MM.1S (cell line): ENCODE results near the gene SDE2.
"Not testable (repeated sequence)": the region's sequence is repeated elsewhere in the genome, so short reads cannot be mapped to it uniquely, and the experiment has no call there.

ENCODE experiments used
- DNase-seq: peaks from one replicate; pipeline ENCODE4 v3.0.0-alpha.2; 2015
- H2AFZ ChIP-seq: fragments of 300-600 bp; sonication (generic); 2 replicates; pipeline ENCODE4 v1.6.0; 2016; ENCODE audit warnings: antibody characterized with exemption, low read length
- H3F3A ChIP-seq: fragments of 300-600 bp; sonication (generic); 2 replicates; pipeline ENCODE4 v1.6.1; 2016; ENCODE audit warnings: mild to moderate bottlenecking, antibody characterized with exemption, low read length, moderate library complexity, mixed read lengths; ENCODE audit not compliant: insufficient read depth
- H3K27ac ChIP-seq: fragments of 300-600 bp; sonication (generic); 2 replicates; pipeline ENCODE4 v1.5.1; 2016; ENCODE audit warnings: mild to moderate bottlenecking, low read length
- H3K27me3 ChIP-seq: fragments of 300-600 bp; sonication (generic); replicated peaks from 2 replicates; pipeline ENCODE4 v1.6.0; 2016; ENCODE audit warnings: low read length; ENCODE audit not compliant: insufficient read depth
- H3K36me3 ChIP-seq: fragments of 300-600 bp; sonication (generic); replicated peaks from 2 replicates; pipeline ENCODE4 v1.6.1; 2016; ENCODE audit warnings: mild to moderate bottlenecking, low read length, mixed read lengths; ENCODE audit not compliant: insufficient read depth
- H3K4me1 ChIP-seq: fragments of 300-600 bp; sonication (generic); 2 replicates; pipeline ENCODE4 v1.6.1; 2016; ENCODE audit warnings: low read length, mixed read lengths
- H3K4me2 ChIP-seq: fragments of 300-600 bp; sonication (generic); 2 replicates; pipeline ENCODE4 v1.6.0; 2016; ENCODE audit warnings: low read depth, low read length
- H3K4me3 ChIP-seq: fragments of 300-600 bp; sonication (generic); 2 replicates; pipeline ENCODE4 v1.5.1; 2016; ENCODE audit warnings: low read length, mixed read lengths
- H3K79me2 ChIP-seq: fragments of 300-600 bp; sonication (generic); 2 replicates; pipeline ENCODE4 v1.6.1; 2016; ENCODE audit warnings: mixed run types, low read length, mixed read lengths
- H3K9ac ChIP-seq: fragments of 300-600 bp; sonication (generic); 2 replicates; pipeline ENCODE4 v1.6.1; 2016; ENCODE audit warnings: low read length, mixed read lengths
- H3K9me2 ChIP-seq: fragments of 300-600 bp; sonication (generic); replicated peaks from 2 replicates; pipeline ENCODE4 v1.6.1; 2016; ENCODE audit warnings: mild to moderate bottlenecking, low read length, mixed read lengths; ENCODE audit not compliant: insufficient read depth
- H3K9me3 ChIP-seq: fragments of 300-600 bp; sonication (generic); replicated peaks from 2 replicates; pipeline ENCODE4 v1.6.1; 2016; ENCODE audit warnings: mild to moderate bottlenecking, low read length, mixed read lengths; ENCODE audit not compliant: insufficient read depth
- H4K20me1 ChIP-seq: fragments of 300-600 bp; sonication (generic); 2 replicates; pipeline ENCODE4 v1.6.1; 2016; ENCODE audit warnings: mild to moderate bottlenecking, low read length, moderate library complexity, mixed read lengths; ENCODE audit not compliant: insufficient read depth
- CTCF ChIP-seq: fragments of 300-600 bp; sonication (generic); IDR thresholded peaks from 2 replicates; pipeline ENCODE4 v1.5.1; 2016; ENCODE audit warnings: antibody characterized with exemption, low read length, mixed read lengths
- EZH2 ChIP-seq: fragments of 300-600 bp; sonication (generic); optimal IDR thresholded peaks from 2 replicates; pipeline ENCODE3; 2017; ENCODE audit warnings: low read depth, mild to moderate bottlenecking, antibody characterized with exemption, low read length, mixed read lengths
- EZH2phosphoT487 ChIP-seq: fragments of 300-600 bp; sonication (generic); IDR thresholded peaks from 2 replicates; pipeline ENCODE4 v1.6.1; 2018; ENCODE audit warnings: antibody characterized with exemption, low read length

Gene SDE2

DNA sequence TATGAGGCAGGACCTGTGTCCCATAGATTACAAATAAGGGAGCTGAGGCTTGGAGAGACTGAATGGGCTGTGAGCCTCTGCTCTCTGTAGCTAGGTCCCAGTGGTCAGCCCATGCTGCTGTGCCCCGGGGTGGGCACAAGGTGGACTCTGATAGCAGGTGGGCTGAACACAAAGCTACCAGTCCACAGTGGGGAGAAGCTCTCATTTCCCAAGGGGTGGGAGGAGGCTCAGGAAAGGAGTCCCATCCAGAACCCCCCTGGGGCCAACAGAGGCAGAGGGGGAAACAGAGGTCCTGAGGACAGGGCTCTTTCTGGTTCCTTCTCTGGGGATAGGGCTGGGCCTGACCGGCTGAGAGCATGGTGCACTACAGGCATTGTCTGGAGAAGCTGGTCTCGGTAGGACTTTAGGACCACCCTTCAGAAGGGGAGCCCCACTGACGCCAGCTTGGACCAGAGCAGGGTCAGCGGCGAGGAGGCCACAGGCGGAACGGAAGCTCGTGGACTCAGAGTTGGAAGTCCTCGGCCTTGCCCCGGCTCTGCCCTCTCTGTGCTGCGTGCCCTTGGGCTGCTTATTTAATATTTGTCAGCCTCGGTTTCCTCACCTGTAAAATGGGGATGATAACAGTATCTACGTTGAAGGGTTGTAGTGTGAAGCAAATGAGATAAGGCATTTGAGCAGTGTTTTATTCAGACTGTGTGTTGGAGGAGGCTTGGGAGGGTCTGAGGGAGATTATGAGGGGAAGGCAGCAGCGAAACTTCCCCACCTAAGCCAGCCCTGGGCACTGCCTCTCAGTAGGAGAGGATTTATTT, 26.6 kb downstream of the SDE2 start:
- Histone ChIP-seq H3K9me2 (no peaks in the 10 kb centered on the region), H3K4me2 (no peak overlapping the region), H3K27ac (no peak overlapping the region), H3K9me3 (no peaks in the 10 kb centered on the region), H2AFZ (no peak overlapping the region), H3K4me1 (no peaks in the 10 kb centered on the region), H3F3A (no peaks in the 10 kb centered on the region; the same call in 1 of the 2 replicates), H3K4me3 (no peak overlapping the region), H3K9ac (no peak overlapping the region), H3K79me2 (no peaks in the 10 kb centered on the region), H4K20me1 (no peaks in the 10 kb centered on the region), H3K27me3 (no peaks in the 10 kb centered on the region), H3K36me3 (no peaks in the 10 kb centered on the region)
- no peak for DNase-seq
- TF ChIP-seq EZH2phosphoT487 (no peak), CTCF (no peak), EZH2 (no peak)

DNA sequence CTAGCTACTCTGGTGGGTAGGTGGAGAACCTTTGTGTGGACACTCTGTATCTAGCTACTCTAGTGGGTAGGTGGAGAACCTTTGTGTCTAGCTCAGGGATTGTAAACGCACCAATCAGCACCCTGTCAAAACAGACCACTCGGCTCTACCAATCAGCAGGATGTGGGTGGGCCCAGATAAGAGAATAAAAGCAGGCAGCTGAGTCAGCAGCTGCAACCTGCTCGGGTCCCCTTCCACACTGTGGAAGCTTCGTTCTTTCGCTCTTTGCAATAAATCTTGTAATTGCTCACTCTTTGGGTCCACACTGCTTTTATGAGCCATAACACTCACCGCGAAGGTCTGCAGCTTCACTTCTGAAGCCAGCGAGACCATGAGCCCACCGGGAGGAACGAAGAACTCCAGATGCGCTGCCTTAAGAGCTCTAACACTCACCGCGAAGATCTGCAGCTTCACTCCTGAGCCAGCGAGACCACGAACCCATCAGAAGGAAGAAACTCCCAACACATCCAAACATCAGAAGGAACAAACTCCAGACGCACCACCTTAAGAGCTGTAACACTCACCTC, 28.5 kb downstream of the SDE2 start:
- H3K9ac ChIP-seq, H3K4me2 ChIP-seq, H3K79me2 ChIP-seq, H3K36me3 ChIP-seq, H3K9me2 ChIP-seq, H3K4me1 ChIP-seq, H3K27me3 ChIP-seq, DNase-seq, H3K27ac ChIP-seq, H4K20me1 ChIP-seq, H3K4me3 ChIP-seq, H3K9me3 ChIP-seq, H2AFZ ChIP-seq, H3F3A ChIP-seq: not testable (repeated sequence)

DNA sequence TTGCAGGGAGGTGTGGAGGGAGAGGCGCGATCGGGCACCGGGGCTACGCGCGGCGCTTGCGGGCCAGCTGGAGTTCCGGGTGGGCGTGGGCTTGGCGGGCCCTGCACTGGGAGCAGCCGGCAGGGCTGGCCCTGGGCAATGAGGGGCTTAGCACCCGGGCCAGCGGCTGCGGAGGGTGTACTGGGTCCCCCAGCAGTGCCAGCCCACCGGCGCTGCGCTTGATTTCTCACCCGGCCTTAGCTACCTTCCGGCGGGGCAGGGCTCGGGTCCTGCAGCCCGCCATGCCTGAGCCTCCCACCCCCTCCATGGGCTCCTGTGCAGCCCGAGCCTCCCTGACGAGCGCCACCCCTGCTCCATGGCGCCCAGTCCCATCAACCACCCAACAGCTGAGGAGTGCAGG, 29.4 kb downstream of the SDE2 start:
- not testable (repeated sequence) for DNase-seq, H3K4me3 ChIP-seq, H3K79me2 ChIP-seq, H3K9me3 ChIP-seq, H3K4me1 ChIP-seq, H3K9me2 ChIP-seq, H3K9ac ChIP-seq, H3K27me3 ChIP-seq, H3F3A ChIP-seq, H2AFZ ChIP-seq, H3K36me3 ChIP-seq, H3K27ac ChIP-seq, H4K20me1 ChIP-seq, H3K4me2 ChIP-seq

- Histone ChIP-seq H3K36me3 (no peaks in the 10 kb centered on the region), H3F3A (no peaks in the 10 kb centered on the region), H3K9me2 (no peaks in the 10 kb centered on the region), H3K4me2 (no peak overlapping the region), H3K4me3 (no peak overlapping the region), H3K4me1 (peaks cover 3% of the 10 kb centered on the region; the same call in 1 of the 2 replicates), H3K79me2 (no peaks in the 10 kb centered on the region), H3K27me3 (no peaks in the 10 kb centered on the region), H3K9ac (no peak overlapping the region), H4K20me1 (no peaks in the 10 kb centered on the region), H2AFZ (no peak overlapping the region), H3K9me3 (no peaks in the 10 kb centered on the region), H3K27ac (no peak overlapping the region)
- TF ChIP-seq EZH2, result no peak
- TF ChIP-seq EZH2phosphoT487, result no peak
- no peak for TF ChIP-seq CTCF
- no peak for DNase-seq
Observed at GRCh38 chr1:225965231-225965630, 33.9 kb downstream of the SDE2 start.
